GM18526 (cell line): ENCODE measurements around the gene SORCS1.

Experiments used
- POLR2A ChIP-seq: IDR thresholded peaks from 3 replicates; pipeline ENCODE4 v1.6.1; 2011; ENCODE audit not compliant: insufficient read length; ENCODE audit errors: extremely low read depth

Gene SORCS1

GRCh38 chr10:106608066-106608465 is 556.4 kb downstream of the SORCS1 start:
- no peak for TF ChIP-seq POLR2A

DNA sequence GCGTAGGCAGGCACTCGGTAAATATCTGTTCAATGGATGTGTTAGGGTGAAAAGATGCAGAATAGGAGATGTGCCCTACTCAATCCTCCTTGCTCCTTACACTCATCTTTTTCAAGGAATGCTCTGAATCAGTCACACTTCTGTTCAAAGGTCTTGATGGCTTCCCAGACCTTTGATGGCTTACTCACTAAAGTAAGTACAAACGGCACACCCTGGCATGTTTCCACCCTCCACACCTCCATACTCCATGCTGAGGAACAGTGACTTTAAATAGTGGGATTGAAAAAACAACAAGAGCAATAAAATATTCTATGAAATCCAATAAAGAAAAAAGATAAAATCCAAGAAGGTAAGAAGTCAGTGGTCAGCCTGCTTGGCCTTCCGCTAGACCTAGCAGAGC is 569.2 kb downstream of the SORCS1 start:
- TF ChIP-seq POLR2A: no peak

DNA sequence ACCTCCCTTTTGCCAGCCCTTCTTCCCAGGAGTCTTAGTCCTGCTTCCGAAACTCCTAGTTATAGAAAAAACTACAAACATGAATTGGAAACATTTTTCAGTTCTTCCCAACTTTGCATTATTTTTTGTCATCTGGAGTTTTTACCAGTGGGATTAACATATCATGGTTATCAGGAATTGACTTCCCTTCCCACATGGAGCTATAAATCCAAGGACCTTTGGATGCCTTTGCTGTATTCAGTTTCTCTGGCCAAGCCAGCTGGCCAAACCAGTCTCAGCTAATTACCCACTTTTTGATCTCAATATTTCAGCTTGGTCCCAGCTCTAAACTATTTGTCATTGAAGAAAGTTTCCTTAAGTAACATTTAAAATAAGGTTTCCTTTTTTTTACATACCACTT is 570.6 kb downstream of the SORCS1 start:
- TF ChIP-seq POLR2A: no peak

DNA sequence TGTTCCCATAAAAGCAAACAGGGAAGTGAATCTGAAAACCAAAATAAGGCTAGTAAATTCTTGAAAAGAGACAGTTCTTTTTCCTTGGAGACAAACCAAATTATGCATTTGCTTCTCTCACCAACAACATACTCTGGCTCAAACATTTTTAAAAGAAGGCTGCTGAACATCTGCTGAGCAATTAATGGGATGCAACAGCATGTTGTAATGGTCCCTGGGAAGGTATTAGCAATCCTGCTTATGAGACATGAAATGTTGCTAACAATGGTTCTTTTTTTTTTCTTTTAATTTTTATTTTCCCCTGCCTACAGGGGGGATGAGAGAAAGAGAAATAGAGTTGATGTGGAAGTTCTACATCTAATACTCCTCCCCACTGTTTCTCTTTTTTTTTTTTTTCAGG is 572.1 kb downstream of the SORCS1 start:
- no peak for TF ChIP-seq POLR2A

DNA sequence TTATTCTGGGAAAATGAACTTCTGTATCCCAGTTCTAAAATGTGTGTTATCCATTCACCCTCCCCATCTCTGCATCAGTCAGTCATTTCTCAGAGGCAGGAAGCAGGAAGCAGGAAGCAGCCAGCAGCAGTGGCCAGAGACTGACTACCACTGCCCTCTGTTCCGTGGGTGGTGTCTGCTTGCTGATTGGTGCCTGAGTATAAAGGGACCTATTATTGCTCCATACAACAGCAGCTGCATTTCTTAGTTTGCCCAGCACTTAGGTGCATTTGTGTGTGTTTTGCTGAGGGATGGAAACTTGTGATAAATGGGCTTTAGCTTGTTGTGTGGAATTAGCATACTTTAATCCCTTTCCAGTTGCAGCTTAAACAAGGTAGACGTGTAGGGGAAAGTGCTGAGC is 582.2 kb downstream of the SORCS1 start:
- TF ChIP-seq POLR2A: no peak

- TF ChIP-seq POLR2A: no peak
Measured at GRCh38 chr10:106577756-106578155, 586.8 kb downstream of the SORCS1 start.

DNA sequence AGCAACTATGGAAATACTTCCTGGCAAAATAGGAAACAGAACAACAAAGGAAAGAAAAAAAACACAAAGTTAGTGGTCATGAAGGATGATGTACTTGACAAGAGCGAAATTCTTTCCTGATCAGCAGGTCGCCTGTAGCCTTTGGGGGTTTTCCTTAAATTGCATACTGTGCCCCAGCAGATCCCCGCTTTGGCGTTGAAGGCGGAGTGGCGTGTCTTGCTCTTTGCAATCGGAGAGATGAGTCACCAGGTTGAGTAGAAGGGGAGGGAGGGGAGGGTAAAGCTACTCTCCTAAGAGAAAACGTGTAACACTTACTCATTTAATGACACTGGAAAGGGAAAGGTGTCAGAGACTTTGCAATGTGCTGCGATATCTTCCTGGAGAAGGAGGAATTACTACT is 587.2 kb downstream of the SORCS1 start:
- no peak for TF ChIP-seq POLR2A

DNA sequence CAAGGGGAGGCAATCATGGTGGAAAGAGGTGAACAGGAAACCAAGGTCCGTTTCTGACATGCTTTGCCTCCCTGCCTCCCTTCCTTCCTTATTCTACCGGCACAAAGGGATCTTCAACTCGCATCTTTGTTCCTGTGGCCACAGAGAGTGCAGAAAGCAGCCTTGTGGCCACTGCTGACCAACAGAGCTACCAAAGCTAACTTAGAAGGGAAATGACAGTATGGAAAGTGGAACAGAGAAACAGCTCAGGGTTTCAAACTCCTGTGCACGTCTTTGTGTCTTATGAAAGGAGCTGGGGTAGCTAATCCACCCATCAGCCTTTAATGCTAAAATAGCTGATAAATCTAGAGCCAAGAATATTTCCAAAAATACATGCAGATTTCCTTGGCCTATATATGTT is 588.0 kb downstream of the SORCS1 start:
- TF ChIP-seq POLR2A: no peak

- no peak for TF ChIP-seq POLR2A
Measured at GRCh38 chr10:106573106-106573505, 591.4 kb downstream of the SORCS1 start.

- TF ChIP-seq POLR2A: no peak
Measured at GRCh38 chr10:106571192-106571946, 593.1 kb downstream of the SORCS1 start.

DNA sequence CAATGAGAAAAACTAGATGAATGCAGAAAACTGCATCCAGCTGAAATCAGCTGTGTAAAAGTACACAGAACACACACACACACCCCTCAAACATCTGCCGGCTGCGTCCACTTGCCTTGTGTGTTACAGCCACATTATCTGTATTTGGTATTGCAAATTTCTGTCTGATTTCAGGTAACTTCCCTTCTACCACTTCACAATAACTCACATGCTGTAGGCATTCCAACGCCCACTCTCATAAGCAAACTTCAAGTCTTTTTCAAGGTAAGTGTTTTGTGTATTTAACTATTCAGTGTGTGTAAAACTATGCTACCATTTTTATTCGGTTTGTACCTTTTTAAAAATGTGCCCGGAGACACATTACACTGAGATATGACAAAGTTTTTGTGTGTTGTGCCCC is 594.2 kb downstream of the SORCS1 start:
- TF ChIP-seq POLR2A: no peak

GRCh38 chr10:106567629-106568028 is 596.9 kb downstream of the SORCS1 start:
- no peak for TF ChIP-seq POLR2A

GRCh38 chr10:106566873-106567272 is 597.6 kb downstream of the SORCS1 start:
- no peak for TF ChIP-seq POLR2A

DNA sequence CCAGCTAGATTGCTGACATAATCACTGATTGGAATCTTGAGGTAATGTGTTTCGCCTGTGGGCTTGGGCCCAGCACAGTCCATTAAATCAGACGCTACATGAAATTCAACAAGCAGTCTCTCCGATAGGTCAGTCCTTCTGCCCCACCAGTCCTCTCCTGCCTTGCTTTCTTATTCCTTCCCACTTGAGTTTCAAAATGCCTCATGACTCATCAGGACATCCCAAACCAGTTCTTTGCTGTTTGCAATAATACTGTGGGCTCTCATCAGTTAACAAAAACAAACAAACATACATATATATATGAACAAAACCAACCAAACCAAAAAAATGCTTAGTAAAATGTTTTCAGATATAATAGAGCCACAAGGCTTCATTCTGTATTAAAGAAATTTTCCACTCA is 599.0 kb downstream of the SORCS1 start:
- TF ChIP-seq POLR2A: no peak

DNA sequence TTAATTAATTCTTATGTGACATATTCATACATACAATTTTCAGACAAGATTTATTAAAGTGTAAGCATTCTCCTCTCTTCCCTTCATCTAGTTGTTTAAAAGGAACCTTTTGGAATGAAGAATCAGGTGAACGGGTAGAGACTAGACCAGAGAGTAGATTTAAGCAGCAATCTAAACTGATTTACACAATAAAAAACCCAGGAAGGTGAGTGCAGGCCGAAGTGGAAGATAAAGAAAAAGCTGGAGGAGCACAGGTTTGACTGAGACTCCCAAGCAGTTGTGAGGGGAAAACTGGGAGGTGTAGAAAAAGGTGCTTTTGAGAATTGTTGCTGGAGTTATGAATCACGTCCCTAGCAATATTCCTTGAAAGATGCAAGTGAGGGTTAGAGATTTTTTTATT is 601.1 kb downstream of the SORCS1 start:
- no peak for TF ChIP-seq POLR2A

DNA sequence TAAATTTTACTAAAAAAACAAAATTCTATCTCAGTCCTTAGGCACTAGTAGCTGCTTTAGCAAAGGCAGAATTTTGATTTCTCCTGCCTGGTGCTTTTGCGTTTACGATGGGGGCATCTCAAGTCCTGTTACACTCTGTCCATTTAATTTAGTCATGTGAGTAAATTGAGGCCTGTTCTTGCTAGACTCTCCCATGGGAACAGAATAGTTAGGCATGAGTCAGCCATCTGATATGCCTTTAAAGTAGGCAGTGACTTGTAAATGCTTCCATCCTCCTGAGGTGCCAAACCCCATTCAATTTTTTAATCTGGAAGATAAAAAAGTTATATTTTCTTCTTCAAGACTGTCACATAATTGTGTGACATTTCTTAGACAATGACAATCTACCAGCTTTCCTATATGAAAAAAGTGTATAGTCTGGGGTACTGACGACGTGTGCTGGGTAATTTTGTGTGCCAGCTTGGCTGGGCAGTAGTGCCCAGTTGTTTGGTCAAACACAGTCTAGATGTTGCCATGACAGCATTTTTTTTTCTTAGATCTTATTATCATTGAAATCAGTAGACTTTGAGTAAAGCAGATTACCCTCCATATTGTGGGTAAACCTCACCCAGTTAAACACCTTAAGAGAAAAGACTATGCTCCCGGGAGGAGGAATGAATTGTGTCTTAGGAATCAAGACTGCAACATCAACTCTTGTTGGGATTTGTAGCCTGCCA is 603.4 kb downstream of the SORCS1 start:
- TF ChIP-seq POLR2A: no peak

GRCh38 chr10:106559442-106559841 is 605.1 kb downstream of the SORCS1 start:
- TF ChIP-seq POLR2A: no peak

DNA sequence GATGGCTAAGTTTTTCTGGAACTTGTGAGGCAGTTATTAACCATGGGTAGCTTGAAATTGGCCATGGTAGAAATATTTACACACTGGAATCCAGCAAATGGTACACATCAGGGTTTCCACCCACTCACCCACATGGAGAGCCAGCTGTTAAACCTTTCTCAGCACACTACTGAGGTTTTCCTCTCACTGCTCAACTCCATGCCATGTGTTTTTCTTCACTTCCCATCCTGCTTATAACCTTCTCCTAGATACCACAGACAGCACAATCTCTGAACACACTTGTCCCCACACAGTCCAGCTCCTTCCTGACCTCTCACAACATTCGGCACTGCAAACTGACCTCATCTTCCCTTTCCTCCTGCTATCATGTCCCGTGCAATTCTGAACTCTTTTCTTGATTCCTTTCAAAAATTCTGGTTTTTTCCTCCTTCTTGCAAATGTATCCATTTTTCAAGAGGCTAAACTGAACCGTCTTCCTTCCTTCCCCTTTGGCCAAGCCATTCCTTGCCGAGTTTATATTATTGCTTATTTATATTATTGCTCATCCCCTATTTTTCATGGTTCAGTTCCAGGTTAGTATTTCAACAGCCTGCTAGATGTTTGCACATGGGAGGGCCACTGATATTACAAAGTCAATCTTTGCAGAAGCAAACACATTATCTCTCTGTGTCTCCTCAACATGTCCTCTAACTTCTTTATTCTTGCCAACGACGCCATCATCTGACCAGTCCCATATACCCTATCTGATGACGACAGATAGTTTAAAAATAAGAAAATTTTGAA is 606.4 kb downstream of the SORCS1 start:
- no peak for TF ChIP-seq POLR2A
